Esophagus squamous epithelium (tissue), 5 donors: ENCODE measurements around the gene PTMS. TPM values are rescaled to one million over a fixed set of nuclear protein-coding genes. Genes with fewer than 3 reads are reported as not detected.

ENCODE experiments used
- DNase-seq: peaks from one replicate; lab custom pipeline; 2025; lab: John Stamatoyannopoulos, UW
- H3K27ac ChIP-seq, 4 donors: fragments of 200-600 bp; sonication (generic); one replicate each; pipeline ENCODE4 v1.5.1; 2016 to 2019; ENCODE audit warnings: mild to moderate bottlenecking in 1 of 4
- H3K27me3 ChIP-seq, 4 donors: fragments of 200-600 bp; sonication (generic); 1 replicate in 3 of 4; 2 replicates in 1 of 4; pipeline versions ENCODE4 v1.5.1 to v1.6.0; 2017 to 2021; ENCODE audit warnings: antibody characterized with exemption in 1 of 4
- H3K36me3 ChIP-seq, 3 donors: fragments of 200-600 bp; sonication (generic); one replicate each; pipeline ENCODE4 v1.5.1; 2016 to 2019
- H3K4me1 ChIP-seq, 3 donors: fragments of 200-600 bp; sonication (generic); one replicate each; pipeline ENCODE4 v1.5.1; 2017 to 2019
- H3K4me3 ChIP-seq, 4 donors: fragments of 200-600 bp; sonication (generic); 1 replicate in 3 of 4; 2 replicates in 1 of 4; pipeline ENCODE4 v1.5.1; 2016 to 2019; ENCODE audit warnings: mild to moderate bottlenecking in 2 of 4, moderate library complexity in 1 of 4
- H3K9me3 ChIP-seq, 3 donors: fragments of 200-600 bp; sonication (generic); one replicate each; pipeline ENCODE4 v1.5.1; 2016 to 2019
- CTCF ChIP-seq, 6 experiments: fragments of 450-650 bp in 4 of 6; fragments of 200-600 bp in 2 of 6; sonication (generic) in 2 of 6; IDR thresholded peaks; one replicate each; pipeline ENCODE4 v1.5.1; 2016 to 2019; ENCODE audit warnings: antibody characterized with exemption in 6 of 6, mild to moderate bottlenecking in 4 of 6, moderate library complexity in 4 of 6
- POLR2A ChIP-seq, 4 donors: fragments of 450-650 bp; IDR thresholded peaks; one replicate each; pipeline ENCODE4 v1.6.1; 2017; ENCODE audit warnings: antibody characterized with exemption in 4 of 4, mild to moderate bottlenecking in 4 of 4, moderate library complexity in 3 of 4
- WGBS, 2 donors: methylation state at CpG; one replicate each; pipeline ENCODE4 v1.1.5; 2018; 5-methylcytosine and 5-hydroxymethylcytosine counted together
- intact Hi-C: fragments of 100-400 bp; cut with DNase I; formaldehyde crosslinking; loops from one replicate; pipeline ENCODE4 v1.15.0; 2022
- total RNA-seq, 4 donors: library from RNA; depleted of rRNA; stranded (reverse); fragments of >200 nt; gene quantifications; one replicate each; pipeline ENCODE4 v1.1.0, GENCODE V29; 2016
- donor health status: DM: yes; HTN: yes; CAD: no.

Gene PTMS
- total RNA-seq, 4 donors from 2014 or later = 78.2 to 149 (median 123) TPM

GRCh38 chr12:6724409-6724797 is 41.8 kb upstream of the PTMS start:
- WGBS, 2 donors = 0% methylated on average over 2 to 5 of the region's 10 CpGs
- H3K4me3 ChIP-seq = peak overlapping the region; percentile 42 to 80 (median 59)
- H3K27ac ChIP-seq = peak overlapping the region; percentile 82 to 96 (median 88)
- peaks cover 2 to 28% (median 10%) of the 10 kb centered on the region in 3 donors for H3K36me3 ChIP-seq
- intact Hi-C loops = no loop called here
- no peaks in the 10 kb centered on the region for H3K9me3 ChIP-seq
- no peak for TF ChIP-seq CTCF (IDR thresholded peaks at IDR 0.05)
- no peak for TF ChIP-seq POLR2A (IDR thresholded peaks at IDR 0.05)
- no peaks in the 10 kb centered on the region for H3K27me3 ChIP-seq
- DNase-seq = no peak
- peaks cover 0 to 21% (median 8%) of the 10 kb centered on the region in 3 donors for H3K4me1 ChIP-seq

GRCh38 chr12:6725350-6725749 is 40.8 kb upstream of the PTMS start:
- H3K27me3 ChIP-seq = no peaks in the 10 kb centered on the region
- 87 to 93% methylated on average over 7 of the region's 7 CpGs for WGBS, 2 donors
- intact Hi-C loops = no loop called here

GRCh38 chr12:6729186-6729585 is 37.0 kb upstream of the PTMS start:
- TF ChIP-seq CTCF (IDR thresholded peaks at IDR 0.05) = no peak
- no peak for TF ChIP-seq POLR2A (IDR thresholded peaks at IDR 0.05)
- H3K36me3 ChIP-seq = peaks cover 28 to 71% (median 30%) of the 10 kb centered on the region in 3 donors
- WGBS, 2 donors = 94% methylated on average over 9 of the region's 18 CpGs; no CpG with 5 or more reads in 1 of the 2 donors

More at GRCh38 chr12:6725350-6725749, 40.8 kb upstream of the PTMS start:
- Histone ChIP-seq H3K4me3 (no peak overlapping the region), H3K27ac (no peak overlapping the region), H3K4me1 (peaks cover 0 to 21% (median 8%) of the 10 kb centered on the region in 3 donors), H3K36me3 (peaks cover 12 to 37% (median 18%) of the 10 kb centered on the region in 3 donors), H3K9me3 (no peaks in the 10 kb centered on the region)
- TF ChIP-seq POLR2A (IDR thresholded peaks at IDR 0.05) = no peak
- TF ChIP-seq CTCF (IDR thresholded peaks at IDR 0.05) = no peak
- DNase-seq = no peak

GRCh38 chr12:6730169-6730568 is 36.0 kb upstream of the PTMS start:
- Histone ChIP-seq H3K4me3 (no peak overlapping the region), H3K36me3 (peaks cover 28 to 79% (median 30%) of the 10 kb centered on the region in 3 donors), H3K27ac (no peak overlapping the region), H3K4me1 (peaks cover 0 to 8% (median 0%) of the 10 kb centered on the region in 3 donors), H3K9me3 (no peaks in the 10 kb centered on the region), H3K27me3 (no peaks in the 10 kb centered on the region)
- intact Hi-C loops = no loop called here
- TF ChIP-seq CTCF (IDR thresholded peaks at IDR 0.05) (no peak), POLR2A (IDR thresholded peaks at IDR 0.05) (no peak)
- no peak for DNase-seq
- 73 to 92% methylated on average over 3 to 5 of the region's 8 CpGs for WGBS, 2 donors

More at GRCh38 chr12:6729186-6729585, 37.0 kb upstream of the PTMS start:
- no peak for DNase-seq
- H3K4me1 ChIP-seq = peaks cover 0 to 17% (median 8%) of the 10 kb centered on the region in 3 donors
- no peak overlapping the region for H3K27ac ChIP-seq
- H3K9me3 ChIP-seq = no peaks in the 10 kb centered on the region
- intact Hi-C loops = no loop called here
- no peaks in the 10 kb centered on the region for H3K27me3 ChIP-seq
- no peak overlapping the region for H3K4me3 ChIP-seq

GRCh38 chr12:6734506-6735387 is 31.4 kb upstream of the PTMS start:
- H3K27ac ChIP-seq = peak overlapping the region in 1 of 4 donors; percentile 28

More at GRCh38 chr12:6734506-6735387, 31.4 kb upstream of the PTMS start:
- no peak for DNase-seq
- H3K36me3 ChIP-seq = peaks cover 17 to 48% (median 23%) of the 10 kb centered on the region in 3 donors
- no peaks in the 10 kb centered on the region for H3K9me3 ChIP-seq
- intact Hi-C loops = loop anchor here (5.0 kb wide), 1 partner anchor 93 kb away; the partner anchor contains the start of gene P3H3
- WGBS, 2 donors = 79 to 87% methylated on average over 9 to 10 of the region's 10 CpGs
- H3K27me3 ChIP-seq = no peaks in the 10 kb centered on the region
- peaks cover 0 to 16% (median 4%) of the 10 kb centered on the region in 3 donors for H3K4me1 ChIP-seq
- TF ChIP-seq POLR2A (IDR thresholded peaks at IDR 0.05) (no peak), CTCF (IDR thresholded peaks at IDR 0.05) (no peak)
- no peak overlapping the region for H3K4me3 ChIP-seq
